GM12891 (cell line): Measurements from ENCODE around the gene UGT2A1.

Experiments used
- DNase-seq: peaks from one replicate; pipeline ENCODE4 v3.0.0; 2011; ENCODE audit warnings: low spot score; ENCODE audit not compliant: insufficient read length
- FAIRE-seq: peaks from 2 replicates; lab custom pipeline; 2011; peaks lifted over from hg19 to GRCh38; lab: Jason Lieb, UNC
- PAX5 ChIP-seq: IDR thresholded peaks from 2 replicates; pipeline ENCODE4 v1.6.1; 2011; ENCODE audit warnings: low read length, moderate library complexity, mild to moderate bottlenecking; ENCODE audit not compliant: insufficient read depth, severe bottlenecking
- POLR2A ChIP-seq: IDR thresholded peaks from 2 replicates; pipeline ENCODE4 v1.6.1; 2011; ENCODE audit warnings: low read depth, low read length, control low read depth
- POLR2AphosphoS5 ChIP-seq: IDR thresholded peaks from 2 replicates; pipeline ENCODE4 v1.6.1; 2011; ENCODE audit warnings: low read depth, low read length, control low read depth
- POU2F2 ChIP-seq: IDR thresholded peaks from 2 replicates; pipeline ENCODE4 v1.6.1; 2011; ENCODE audit warnings: low read depth, mild to moderate bottlenecking, control low read depth, low read length, moderate library complexity
- SPI1 ChIP-seq: IDR thresholded peaks from 2 replicates; pipeline ENCODE4 v1.6.1; 2011; ENCODE audit warnings: low read depth, low read length, control low read depth
- TAF1 ChIP-seq: IDR thresholded peaks from 2 replicates; pipeline ENCODE4 v1.6.1; 2011; ENCODE audit warnings: low read depth, low read length, control low read depth

The UGT2A1 gene

DNA sequence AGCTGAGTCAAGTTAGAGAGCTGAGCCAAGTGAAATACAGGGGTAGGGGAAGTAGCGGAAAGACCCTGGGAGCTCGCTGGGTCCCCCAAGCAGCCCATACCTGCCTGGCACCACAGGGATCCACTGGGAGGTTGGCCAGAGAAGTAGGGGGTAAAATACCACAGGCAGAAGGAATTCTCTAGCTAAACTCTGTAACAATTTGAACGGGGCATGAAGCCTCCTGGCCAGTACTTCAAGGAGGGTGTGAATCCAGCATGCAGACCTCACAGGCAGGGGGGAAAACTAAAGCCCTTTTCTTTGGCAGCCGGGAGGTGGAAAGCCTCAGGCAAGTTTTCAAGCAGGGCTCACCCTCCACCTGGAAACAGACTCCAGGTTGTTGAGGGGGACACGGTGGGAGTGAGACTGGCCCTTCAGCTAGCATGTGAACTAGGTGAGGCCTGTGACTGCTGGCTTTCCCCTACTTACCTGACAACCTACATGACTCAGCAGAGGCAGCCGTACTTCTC, 3.7 kb upstream of the UGT2A1 start:
- no peak for TF ChIP-seq TAF1
- no peak for TF ChIP-seq POLR2A
- TF ChIP-seq POU2F2 = no peak
- no peak for TF ChIP-seq SPI1
- no peak for TF ChIP-seq POLR2AphosphoS5
- TF ChIP-seq PAX5 = no peak
- FAIRE-seq (no peak), DNase-seq (no peak)

DNA sequence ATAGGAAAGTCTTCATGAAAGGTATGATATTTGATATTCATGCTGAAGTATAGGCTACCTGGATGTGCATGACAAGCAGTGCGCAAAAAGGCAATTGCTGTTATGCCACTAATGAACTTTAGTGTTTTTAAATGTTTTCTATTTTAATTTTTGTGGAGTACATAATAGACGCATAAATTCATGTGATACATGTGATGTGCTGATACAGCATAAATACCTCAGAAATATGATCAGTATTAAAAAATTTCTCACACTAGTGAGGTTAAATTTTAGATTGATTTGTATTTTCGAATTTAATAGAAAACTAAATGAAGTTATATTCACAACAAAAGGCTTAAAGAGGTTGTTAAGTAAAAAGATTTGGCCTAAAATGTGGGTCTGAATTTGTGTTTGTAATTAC, 2.2 kb downstream of the UGT2A1 start:
- no peak for FAIRE-seq
- no peak for DNase-seq
- TF ChIP-seq POLR2AphosphoS5 = no peak
- TF ChIP-seq PAX5 = no peak
- TF ChIP-seq SPI1 = no peak
- TF ChIP-seq POU2F2 = no peak
- no peak for TF ChIP-seq TAF1
- no peak for TF ChIP-seq POLR2A

DNA sequence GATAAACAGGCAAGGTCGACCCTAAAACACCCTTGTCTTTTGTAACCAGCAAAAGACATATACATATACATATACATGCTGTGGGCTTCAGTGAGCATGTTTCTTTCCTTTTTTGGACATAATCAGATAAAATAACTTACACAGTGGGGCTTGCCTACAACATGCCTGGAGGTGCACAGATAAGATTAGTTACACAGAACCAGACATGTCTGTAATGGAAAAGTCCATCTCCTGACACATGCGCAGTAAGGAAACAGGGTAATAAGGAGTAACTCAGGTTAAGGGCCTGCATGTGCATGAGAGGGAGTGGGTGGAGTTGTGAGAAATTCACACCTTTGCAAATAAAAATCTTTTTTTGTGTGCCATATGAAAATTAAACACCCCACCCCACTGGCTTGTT, 3.4 kb downstream of the UGT2A1 start:
- FAIRE-seq (no peak), DNase-seq (no peak)
- TF ChIP-seq TAF1 = no peak
- TF ChIP-seq POLR2A = no peak
- no peak for TF ChIP-seq POU2F2
- TF ChIP-seq POLR2AphosphoS5 = no peak
- TF ChIP-seq SPI1 = no peak
- no peak for TF ChIP-seq PAX5

DNA sequence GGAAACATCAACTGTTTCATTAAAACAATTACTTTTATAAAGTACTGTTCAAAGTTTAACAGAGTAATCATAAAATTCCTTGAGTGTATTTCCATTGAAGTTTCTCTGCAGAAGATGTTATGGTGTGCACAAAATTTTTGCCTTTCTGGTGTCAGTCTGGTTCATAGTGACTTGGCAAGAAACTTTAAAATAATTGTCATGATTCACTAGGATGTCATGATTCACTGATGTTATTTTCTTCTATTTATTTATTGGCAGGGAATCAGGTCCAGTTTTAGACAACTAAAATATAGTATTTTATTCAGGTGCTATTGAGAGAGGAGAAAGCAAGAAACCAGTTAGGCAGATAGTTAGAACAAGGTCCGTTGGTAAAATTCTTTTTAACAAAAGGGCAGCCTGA, 3.8 kb downstream of the UGT2A1 start:
- DNase-seq = no peak
- no peak for FAIRE-seq
- TF ChIP-seq POU2F2 (no peak), POLR2A (no peak), PAX5 (no peak), SPI1 (no peak), TAF1 (no peak), POLR2AphosphoS5 (no peak)

GRCh38 chr4:69642961-69643360, 10.1 kb downstream of the UGT2A1 start:
- TF ChIP-seq PAX5 = no peak
- no peak for TF ChIP-seq POLR2AphosphoS5
- TF ChIP-seq POU2F2 = no peak
- no peak for TF ChIP-seq SPI1
- TF ChIP-seq TAF1 = no peak
- TF ChIP-seq POLR2A = no peak
- FAIRE-seq = no peak
- no peak for DNase-seq

- TF ChIP-seq POLR2A (no peak), POLR2AphosphoS5 (no peak), PAX5 (no peak), POU2F2 (no peak), TAF1 (no peak), SPI1 (no peak)
- FAIRE-seq (no peak), DNase-seq (no peak)
Measured at GRCh38 chr4:69640289-69640688, 12.8 kb downstream of the UGT2A1 start.

DNA sequence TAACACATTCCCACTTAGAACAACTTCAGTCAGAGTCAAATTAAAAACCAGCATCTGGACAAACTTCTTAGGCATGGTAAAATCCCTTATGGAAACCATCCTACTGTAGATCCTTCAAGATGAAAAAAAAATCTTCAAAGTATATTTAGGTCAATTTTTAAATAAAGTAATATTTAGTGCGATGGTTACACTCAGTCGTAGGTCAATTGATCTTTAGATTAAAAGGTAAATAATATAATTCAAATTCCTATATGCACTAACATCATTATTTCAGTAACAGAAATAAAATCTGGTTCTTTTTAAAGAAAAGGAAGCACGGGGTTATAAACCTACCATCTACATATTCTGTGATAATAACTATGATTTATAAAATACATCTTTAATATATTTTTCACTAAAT, 13.5 kb downstream of the UGT2A1 start, which contains the start of gene UGT2A2:
Gene UGT2A2 (minus strand): TSS at position 101 of the 400 bp plus-strand sequence. CDS start 2 bp downstream, at position 99.
- TF ChIP-seq SPI1 (no peak), PAX5 (no peak), POLR2AphosphoS5 (no peak), TAF1 (no peak), POU2F2 (no peak), POLR2A (no peak)

DNA sequence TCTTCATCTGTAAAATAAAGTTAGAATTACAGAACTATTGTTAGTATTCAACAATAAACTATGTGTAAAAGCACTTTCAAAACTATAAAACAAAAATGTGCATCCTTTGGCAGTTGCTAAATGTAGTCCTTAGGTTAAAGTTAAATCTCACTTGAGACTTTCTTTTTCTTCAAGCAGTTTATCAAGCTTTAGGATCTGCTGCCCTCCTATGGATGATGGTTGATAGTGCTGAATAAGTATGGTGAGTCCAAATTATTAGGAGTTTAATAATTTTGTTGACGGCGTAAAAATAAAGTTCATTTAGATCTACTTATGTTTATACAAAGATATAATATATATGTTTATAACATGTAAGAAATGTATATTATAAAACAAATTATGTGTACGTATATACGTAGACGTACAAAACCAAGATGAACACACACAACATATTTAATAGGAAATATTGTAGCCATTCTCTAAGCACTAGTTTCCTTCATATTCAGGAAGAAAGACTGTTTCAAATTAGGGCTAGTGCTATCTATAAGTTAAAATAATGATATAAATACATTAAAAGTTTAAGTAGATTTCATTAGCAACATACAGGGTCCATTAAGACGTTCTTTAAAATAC, 35.9 kb downstream of the UGT2A1 start:
- no peak for TF ChIP-seq POLR2A
- TF ChIP-seq POU2F2 = no peak
- no peak for TF ChIP-seq TAF1
- TF ChIP-seq PAX5 = no peak
- TF ChIP-seq POLR2AphosphoS5 = no peak
- TF ChIP-seq SPI1 = no peak
- DNase-seq (no peak), FAIRE-seq (no peak)

More for the DNA sequence above, 13.5 kb downstream of the UGT2A1 start, which contains the start of gene UGT2A2:
- FAIRE-seq (no peak), DNase-seq (no peak)

- TF ChIP-seq SPI1 (0 out of 2 replicates have a peak, but pooled peaks have one; percentile 17), PAX5 (no peak), TAF1 (no peak), POU2F2 (no peak)
- no peak for FAIRE-seq
- DNase-seq = no peak
Measured at GRCh38 chr4:69610484-69610883, 42.6 kb downstream of the UGT2A1 start.

GRCh38 chr4:69601065-69601464, 52.0 kb downstream of the UGT2A1 start:
- TF ChIP-seq POLR2AphosphoS5 (no peak), SPI1 (no peak), PAX5 (no peak), TAF1 (no peak), POU2F2 (no peak), POLR2A (no peak)
- no peak for FAIRE-seq
- no peak for DNase-seq
